Endothelial cell (in vitro differentiated cells): ENCODE results near the gene TIPARP. TPM values are rescaled to one million over a fixed set of nuclear protein-coding genes. Genes with fewer than 3 reads are reported as not detected.
A peak's percentile ranks its signal among the peaks of the same experiment; 100 is the strongest.

Source experiments
- DNase-seq: peaks from one replicate; pipeline ENCODE4 v3.0.0; 2021; ENCODE audit warnings: low spot score
- H3K27ac Mint-ChIP-seq: one replicate; pipeline ENCODE4 v1.8.0; 2021; ENCODE audit warnings: mixed read lengths, inconsistent platforms; ENCODE audit not compliant: unreplicated experiment
- H3K27me3 Mint-ChIP-seq: one replicate; pipeline ENCODE4 v1.8.0; 2021; ENCODE audit warnings: mild to moderate bottlenecking, moderate library complexity, mixed read lengths, inconsistent platforms; ENCODE audit not compliant: unreplicated experiment
- H3K36me3 Mint-ChIP-seq: one replicate; pipeline ENCODE4 v1.8.0; 2021; ENCODE audit warnings: mild to moderate bottlenecking, low read depth, mixed read lengths, inconsistent platforms; ENCODE audit not compliant: unreplicated experiment
- H3K4me1 Mint-ChIP-seq: one replicate; pipeline ENCODE4 v1.8.0; 2021; ENCODE audit warnings: mild to moderate bottlenecking, mixed read lengths, inconsistent platforms; ENCODE audit not compliant: unreplicated experiment
- H3K4me3 Mint-ChIP-seq: one replicate; pipeline ENCODE4 v1.8.0; 2021; ENCODE audit warnings: mild to moderate bottlenecking, mixed read lengths, inconsistent platforms; ENCODE audit not compliant: unreplicated experiment
- H3K9me3 Mint-ChIP-seq: one replicate; pipeline ENCODE4 v1.8.0; 2021; ENCODE audit warnings: mixed read lengths, inconsistent platforms; ENCODE audit not compliant: unreplicated experiment
- CTCF ChIP-seq: fragments of 200-600 bp; sonication (generic); IDR thresholded peaks from one replicate; pipeline ENCODE4 v1.5.0; 2021; ENCODE audit warnings: antibody characterized with exemption; ENCODE audit not compliant: unreplicated experiment
- long read RNA-seq: library from polyadenylated mRNA; unstranded; transcript quantifications from one replicate; pipeline ENCODE4 v2.0.0, GENCODE V29; 2020; ENCODE audit not compliant: unreplicated experiment
- total RNA-seq: library from RNA; stranded (reverse); fragmentation: NEBNext Ultra II Directional; extraction: Animal tissue kit (Norgen Biotek cat#: 25700); gene quantifications from one replicate; pipeline ENCODE4 v1.2.1, GENCODE V29; 2021; ENCODE audit not compliant: unreplicated experiment

TIPARP gene
- total RNA-seq: 8.9 TPM
- long read RNA-seq, full-length matches to known transcripts: 2 of 3 reads
- long read RNA-seq, partial matches to known transcripts: 1 of 3 reads
- long read RNA-seq, other reads (novel, unspliced or antisense): 0 of 3 reads

GRCh38 chr3:156674046-156674910, at the start of gene TIPARP:
TIPARP (plus strand) TSS chr3:156674590; CDS start chr3:156677698, 3,108 bp downstream.
- Mint-ChIP-seq H3K4me1 (peaks cover 9% of the 10 kb centered on the region), H3K9me3 (no peaks in the 10 kb centered on the region), H3K4me3 (peak within 1 kb of the TSS; percentile 89), H3K27ac (peak within 1 kb of the TSS; percentile 80), H3K27me3 (peaks cover 6% of the 10 kb centered on the region), H3K36me3 (peaks cover 16% of the 10 kb centered on the region)
- peak; percentile 79 for TF ChIP-seq CTCF
- DNase-seq: peak; percentile 100

- TF ChIP-seq CTCF: no peak
- H3K27me3 Mint-ChIP-seq: peaks cover 3% of the 10 kb centered on the region
- no peak overlapping the region for H3K27ac Mint-ChIP-seq
- DNase-seq: no peak
- H3K9me3 Mint-ChIP-seq: no peaks in the 10 kb centered on the region
- no peaks in the 10 kb centered on the region for H3K36me3 Mint-ChIP-seq
- no peaks in the 10 kb centered on the region for H3K4me1 Mint-ChIP-seq
- no peak overlapping the region for H3K4me3 Mint-ChIP-seq
Measured at GRCh38 chr3:156626104-156626503, 48.3 kb upstream of the TIPARP start.

GRCh38 chr3:156627946-156628569, 46.3 kb upstream of the TIPARP start:
- Mint-ChIP-seq H3K36me3 (no peaks in the 10 kb centered on the region), H3K4me3 (no peak overlapping the region), H3K27ac (no peak overlapping the region), H3K27me3 (peaks cover 3% of the 10 kb centered on the region), H3K4me1 (no peaks in the 10 kb centered on the region), H3K9me3 (no peaks in the 10 kb centered on the region)
- TF ChIP-seq CTCF: no peak
- no peak for DNase-seq

- Mint-ChIP-seq H3K36me3 (no peaks in the 10 kb centered on the region), H3K4me1 (no peaks in the 10 kb centered on the region), H3K27ac (no peak overlapping the region), H3K27me3 (no peaks in the 10 kb centered on the region), H3K4me3 (no peak overlapping the region), H3K9me3 (no peaks in the 10 kb centered on the region)
- no peak for TF ChIP-seq CTCF
- DNase-seq: no peak
Measured at GRCh38 chr3:156628836-156629618, 45.4 kb upstream of the TIPARP start.
